Cerebellar nuclear complex (tissue), 1 donor: ENCODE results near the gene OCSTAMP.

Source experiments
- DNase-seq, 2 experiments: peaks; one replicate each; lab custom pipeline; 2025; lab: John Stamatoyannopoulos, UW

The OCSTAMP gene

GRCh38 chr20:46519471-46520068, 30.9 kb downstream of the OCSTAMP start:
- no peak for DNase-seq

DNA sequence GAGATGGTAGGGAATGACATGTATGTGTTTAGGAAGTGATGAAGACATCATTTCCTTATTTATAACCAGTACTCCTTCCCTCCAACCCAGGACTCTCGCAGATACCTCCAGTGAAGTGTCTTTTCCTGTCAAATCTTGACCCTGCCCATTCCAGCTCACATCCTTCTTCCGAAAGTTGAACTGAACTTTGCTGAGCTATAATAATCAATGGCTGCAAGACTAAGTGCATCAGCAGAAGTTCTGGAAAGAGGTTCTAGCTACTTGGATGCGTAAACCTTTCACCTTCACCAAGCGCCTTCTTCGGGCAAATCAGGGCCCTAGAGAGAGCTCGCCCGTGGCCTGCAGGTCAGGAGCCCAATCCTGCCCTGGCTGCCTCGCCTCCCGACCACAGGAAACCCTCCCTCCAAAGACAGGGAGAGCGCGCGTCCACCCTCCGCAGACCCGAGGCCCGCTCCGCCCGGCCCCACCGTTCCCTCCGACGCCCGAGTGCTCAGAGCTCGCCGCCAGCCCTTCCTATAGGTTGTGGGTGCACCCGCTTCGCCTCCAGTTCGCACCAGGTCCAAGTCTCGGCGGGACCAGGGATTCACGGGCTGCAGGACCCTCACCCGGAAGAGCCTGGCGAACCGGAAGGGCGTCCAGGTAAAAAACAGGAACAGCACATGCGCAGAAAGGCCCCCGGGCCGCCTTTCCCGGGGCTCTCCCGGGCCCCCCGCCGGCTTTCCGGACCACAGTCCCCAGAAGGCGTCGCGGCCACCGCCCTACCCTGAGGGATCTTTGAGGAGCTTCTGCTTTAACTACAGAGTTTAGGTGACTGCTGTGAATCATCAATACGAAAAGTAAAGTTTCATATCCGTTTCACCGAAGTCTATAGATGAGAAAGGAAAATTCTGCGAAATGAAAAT, 37.3 kb downstream of the OCSTAMP start, which contains the start of gene ZNF334:
Gene ZNF334, minus strand, starts transcription at position 617 of the 902 bp plus-strand sequence. CDS start 1,457 bp downstream, outside the sequence.
- DNase-seq = peak in 1 of 2 experiments; percentile 29

DNA sequence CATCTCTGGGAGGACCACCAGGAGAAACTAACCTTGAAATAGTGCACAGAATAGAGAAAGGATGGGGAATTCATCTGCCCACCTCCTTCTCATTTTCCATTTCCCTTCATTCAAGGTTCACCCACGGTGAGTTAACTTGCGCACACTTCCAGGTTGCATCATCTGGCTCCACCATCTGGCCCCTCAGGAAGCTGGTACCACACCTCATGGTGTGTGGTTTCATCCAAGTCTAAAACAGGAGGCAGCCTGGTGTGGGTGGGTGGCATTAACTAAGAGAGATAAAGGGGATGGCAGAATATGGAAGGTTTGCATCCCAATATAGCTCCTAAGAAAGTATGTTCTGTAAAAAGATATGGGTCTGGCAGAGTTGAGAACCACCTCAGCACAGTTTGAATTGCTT, 40.9 kb downstream of the OCSTAMP start:
- DNase-seq = no peak

GRCh38 chr20:46507760-46508407, 42.6 kb downstream of the OCSTAMP start:
- DNase-seq = no peak

GRCh38 chr20:46505506-46505905, 44.9 kb downstream of the OCSTAMP start:
- DNase-seq = no peak

DNA sequence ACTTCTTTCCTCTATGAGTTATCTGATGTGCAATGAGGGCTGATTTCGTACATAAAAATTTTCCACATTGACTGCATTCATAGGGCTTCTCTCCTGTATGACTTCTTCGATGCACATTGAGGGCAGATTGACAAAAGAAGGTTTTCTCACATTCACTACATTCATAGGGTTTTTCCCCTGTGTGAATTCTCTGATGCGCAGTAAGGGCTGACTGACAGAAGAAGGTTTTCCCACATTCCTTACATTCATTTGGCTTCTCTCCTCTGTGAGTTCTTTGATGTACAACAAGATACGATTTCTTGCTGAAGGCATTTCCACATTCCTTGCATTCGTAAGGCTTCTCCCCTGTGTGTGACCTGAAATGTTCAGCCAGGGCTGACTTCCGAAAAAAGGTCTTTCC, 48.5 kb downstream of the OCSTAMP start:
- no peak for DNase-seq

- no peak for DNase-seq
These were observed 49.0 kb downstream of the OCSTAMP start for GRCh38 chr20:46501337-46501942.

DNA sequence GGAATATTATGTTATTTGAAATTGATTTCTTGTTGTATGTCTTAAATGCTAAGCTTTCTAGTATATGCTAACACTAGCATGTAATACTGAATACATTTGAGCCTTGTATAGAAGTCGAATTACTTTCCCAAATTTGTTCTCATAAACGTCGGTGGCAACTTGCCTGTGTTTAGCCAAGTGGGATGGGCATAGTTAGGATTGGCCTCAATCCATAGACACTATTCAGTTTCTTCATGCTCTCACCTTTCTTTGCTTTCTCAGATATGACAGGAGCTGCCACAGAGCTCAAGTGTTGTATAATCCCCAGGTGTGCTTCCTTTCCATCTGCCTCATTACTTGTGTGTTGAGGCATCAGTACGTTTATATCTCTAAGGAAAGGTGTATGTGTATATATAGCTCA, 56.4 kb downstream of the OCSTAMP start:
- no peak for DNase-seq

DNA sequence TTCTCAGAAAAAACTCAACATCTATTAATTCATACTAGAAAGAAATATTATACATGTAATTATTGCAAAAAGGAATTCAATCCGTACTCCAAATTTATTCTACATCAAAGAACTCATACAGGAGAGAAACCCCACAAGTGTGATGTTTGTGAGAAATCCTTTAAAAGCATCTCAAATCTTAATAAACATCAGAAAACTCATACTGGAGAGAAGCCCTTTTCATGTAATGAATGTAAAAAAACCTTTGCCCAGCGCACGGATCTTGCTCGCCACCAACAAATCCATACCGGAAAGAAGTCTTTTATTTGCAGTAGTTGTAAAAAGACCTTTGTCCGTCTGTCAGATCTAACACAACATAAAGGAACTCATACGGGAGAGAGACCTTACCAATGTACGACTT, 59.1 kb downstream of the OCSTAMP start:
- DNase-seq = no peak
